Dermis microvascular lymphatic vessel endothelial cell (primary cell): ENCODE results near the gene LRRC57. TPM values are rescaled to one million over a fixed set of nuclear protein-coding genes. Genes with fewer than 3 reads are reported as not detected.
"Not testable (repeated sequence)": the region's sequence is repeated elsewhere in the genome, so short reads cannot be mapped to it uniquely, and the experiment has no call there.

Experiments used
- DNase-seq, 2 donors: peaks; one replicate each; pipeline versions ENCODE4 v3.0.0 to v3.0.0-alpha.2; 2010; ENCODE audit warnings: low read depth in 2 of 2
- total RNA-seq: library from RNA; depleted of rRNA; stranded (reverse); fragments of >200 nt; gene quantifications from 2 replicates; pipeline ENCODE4 v1.2.1, GENCODE V29; 2014

LRRC57 gene
- 12.2 and 16.6 TPM in 2 replicates for total RNA-seq

DNA sequence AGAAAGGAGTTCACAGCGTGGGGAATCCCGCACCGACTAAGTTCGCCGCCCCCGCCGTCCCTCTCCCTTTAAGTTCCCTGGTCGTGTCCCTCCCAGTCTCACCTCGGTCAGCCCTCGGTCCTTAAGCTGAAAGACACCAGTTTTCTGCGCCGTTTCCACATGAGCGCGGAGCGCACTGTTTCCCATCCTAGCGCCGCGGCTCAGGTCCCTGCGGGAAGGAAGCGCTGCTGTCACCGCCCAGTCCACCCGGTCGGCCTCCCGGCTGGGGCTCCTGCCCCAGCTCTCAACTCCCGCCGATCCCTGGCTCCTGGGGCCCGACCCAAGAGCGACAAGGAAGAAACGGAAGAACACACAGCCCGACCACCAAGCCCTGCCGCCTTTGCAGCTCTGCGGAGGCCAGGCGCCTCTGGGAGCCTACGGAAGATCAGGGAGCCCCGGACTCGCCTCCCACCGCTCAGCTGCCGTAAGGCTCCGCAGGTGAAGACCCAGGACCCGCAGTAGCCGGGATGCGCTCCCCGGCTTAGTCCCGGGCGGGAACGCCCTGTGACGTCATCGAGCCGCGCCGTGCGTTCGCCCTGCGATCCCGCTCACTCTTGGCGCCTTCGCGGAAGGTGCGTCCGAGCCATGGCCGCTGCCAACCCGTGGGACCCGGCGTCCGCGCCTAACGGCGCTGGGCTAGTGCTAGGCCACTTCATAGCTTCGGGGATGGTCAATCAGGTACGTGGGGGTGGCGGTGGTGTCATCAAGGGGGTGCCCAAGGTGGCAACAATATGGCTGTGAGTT lies at the start of gene LRRC57, which contains the start of gene HAUS2:
LRRC57 (minus strand) TSS at position 545 of the 783 bp plus-strand sequence; CDS start at position 186, 359 bp downstream.
HAUS2 (plus strand) TSS at position 590 of the 783 bp plus-strand sequence; CDS start at position 625, 35 bp downstream.
- DNase-seq, result peak; percentile 74 to 89

DNA sequence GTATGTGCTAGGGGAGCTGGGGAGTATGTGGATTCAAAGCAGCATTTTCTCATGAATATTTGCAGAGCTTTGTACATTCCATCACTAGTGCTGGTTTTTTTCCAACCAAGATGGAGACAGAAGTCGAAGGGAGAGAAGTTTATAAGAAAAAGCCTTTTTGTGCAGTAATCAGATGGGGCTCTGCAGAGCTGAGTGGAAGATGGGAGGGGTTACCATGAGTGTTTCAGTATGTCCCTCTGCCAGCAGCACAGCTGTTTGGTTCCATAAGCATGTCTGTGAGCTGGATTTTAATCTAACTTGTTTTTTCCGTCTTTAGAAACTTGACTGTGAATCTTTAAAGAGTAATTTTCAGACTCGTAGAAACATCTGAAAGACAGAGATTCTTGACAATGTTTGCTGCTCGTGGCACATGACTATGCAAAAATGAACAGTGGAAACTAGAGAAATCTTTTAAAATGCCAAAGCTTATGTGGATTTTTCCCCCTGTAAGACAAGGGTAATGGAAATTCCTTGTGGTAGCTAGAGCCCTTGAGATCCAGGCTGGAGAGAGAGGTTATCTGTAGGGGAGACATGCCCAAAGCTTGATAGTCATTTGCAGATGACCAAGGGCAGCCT lies 47.1 kb upstream of the LRRC57 start:
- no peak for DNase-seq

DNA sequence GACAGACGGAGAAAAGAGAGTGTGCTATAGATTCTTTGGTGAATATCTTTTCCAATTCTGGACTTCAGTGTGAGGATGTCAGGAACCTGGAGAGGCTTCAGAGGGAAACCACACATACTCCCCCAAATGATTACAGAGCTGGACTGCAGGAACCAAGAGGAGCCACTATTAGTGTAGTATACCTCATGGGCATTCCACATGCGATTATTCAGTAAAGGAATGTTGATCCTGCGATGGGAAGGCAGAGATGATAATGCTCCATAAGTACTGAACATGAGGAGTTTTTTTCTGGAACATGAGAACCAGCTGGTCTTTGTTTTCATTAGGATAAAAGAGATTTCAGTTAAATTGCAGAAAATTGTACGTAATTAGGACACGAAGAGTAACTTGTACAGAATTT lies 45.5 kb upstream of the LRRC57 start:
- no peak for DNase-seq

DNA sequence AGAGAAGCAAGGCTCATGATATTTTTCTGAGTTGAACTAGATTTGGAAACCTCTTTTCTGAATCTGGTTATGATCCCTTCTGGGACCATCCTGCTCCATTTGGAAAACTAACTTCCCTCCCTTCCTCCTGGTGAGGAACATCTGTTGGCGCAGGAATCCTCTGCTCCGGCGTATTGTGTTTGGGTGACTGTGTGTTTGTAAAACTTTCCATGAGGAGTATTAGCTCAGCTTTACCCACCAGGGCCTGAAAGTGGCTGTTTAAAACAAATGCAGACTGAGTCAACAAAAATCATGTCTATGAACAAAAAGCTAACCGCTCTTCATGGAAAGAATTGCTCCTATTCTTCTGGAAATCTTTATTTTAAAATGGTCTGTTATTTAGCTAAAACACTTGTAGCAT lies 44.5 kb upstream of the LRRC57 start:
- peak; percentile 34 to 72 for DNase-seq

DNA sequence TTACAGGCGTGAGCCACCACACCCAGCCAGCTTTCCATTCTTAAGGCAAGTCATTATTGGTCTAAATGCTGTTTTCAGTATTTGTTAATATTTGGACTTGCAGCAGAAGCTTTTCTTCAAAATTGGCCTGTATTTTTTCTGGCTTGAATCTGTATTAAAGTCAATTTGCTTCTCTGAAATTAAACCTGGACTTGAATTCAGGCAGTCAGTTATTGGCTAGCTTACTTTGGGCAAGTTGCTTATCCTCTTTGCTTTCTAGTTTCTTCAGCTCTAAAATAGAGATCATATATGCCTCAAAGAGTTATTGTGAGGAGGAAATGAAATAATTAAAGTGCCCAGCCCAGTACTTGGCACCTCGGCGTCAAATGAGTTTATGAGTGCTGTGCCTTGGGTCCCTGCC lies 44.1 kb upstream of the LRRC57 start:
- no peak for DNase-seq

DNA sequence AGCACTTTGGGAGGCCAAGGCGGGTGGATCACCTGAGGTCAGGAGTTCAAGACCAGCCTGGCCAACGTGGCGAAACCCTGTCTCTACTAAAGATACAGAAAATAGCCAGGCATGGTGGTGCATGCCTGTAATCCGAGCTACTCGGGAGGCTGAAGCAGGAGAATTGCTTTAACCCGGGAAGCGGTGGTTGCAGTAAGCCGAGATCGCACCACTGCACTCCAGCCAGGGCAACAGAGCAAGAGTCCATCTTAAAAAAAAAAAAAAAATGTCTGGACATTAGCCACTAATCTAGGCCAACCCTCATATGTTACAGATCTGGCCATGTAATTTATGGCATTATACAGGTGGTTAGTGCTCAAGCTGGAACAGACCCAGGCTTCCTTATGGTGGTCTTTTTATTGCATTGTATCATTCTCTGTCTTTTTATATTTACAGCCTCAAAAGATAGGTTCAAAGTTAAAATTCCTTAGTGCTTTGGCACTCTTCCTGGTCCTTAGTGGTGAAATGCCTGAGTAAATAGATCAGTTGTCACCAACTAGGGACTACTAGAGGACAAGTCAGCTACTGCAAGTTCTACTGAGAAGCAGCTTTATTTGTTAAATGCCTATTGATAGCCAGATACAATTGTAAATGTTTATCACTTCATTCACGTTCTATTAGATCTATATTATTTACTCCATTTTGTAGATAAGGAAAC lies 42.8 kb upstream of the LRRC57 start:
- DNase-seq, result peak in 1 of 2 donors; percentile 43

DNA sequence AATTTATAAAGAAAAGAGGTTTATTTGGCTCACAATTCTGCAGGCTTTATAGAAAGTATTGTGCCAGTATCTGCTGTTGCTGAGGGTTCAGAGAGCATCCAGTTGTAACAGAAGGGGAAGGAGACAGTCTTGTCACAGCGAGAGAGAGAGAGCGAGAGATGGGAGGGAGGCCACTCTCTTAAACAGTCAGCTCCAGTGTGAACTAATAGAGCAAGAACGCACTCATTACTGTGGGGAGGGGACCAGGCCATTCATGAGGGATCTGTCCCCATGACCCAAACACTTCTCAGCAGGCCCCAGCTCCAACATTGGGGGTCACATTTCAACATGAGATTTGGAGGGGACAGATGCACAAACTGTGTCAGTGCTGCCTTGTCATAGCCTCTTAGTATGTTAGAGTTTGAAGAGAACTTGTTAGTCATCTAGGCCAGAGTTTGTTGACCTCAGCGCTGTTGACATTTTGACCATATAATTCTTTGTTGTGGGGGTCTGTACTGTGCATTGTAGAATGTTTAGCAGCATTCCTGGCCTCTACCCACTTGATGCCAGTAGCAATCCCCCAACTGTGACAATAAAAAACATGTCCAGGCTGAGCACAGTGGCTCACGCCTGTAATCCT lies 42.1 kb upstream of the LRRC57 start:
- no peak for DNase-seq

DNA sequence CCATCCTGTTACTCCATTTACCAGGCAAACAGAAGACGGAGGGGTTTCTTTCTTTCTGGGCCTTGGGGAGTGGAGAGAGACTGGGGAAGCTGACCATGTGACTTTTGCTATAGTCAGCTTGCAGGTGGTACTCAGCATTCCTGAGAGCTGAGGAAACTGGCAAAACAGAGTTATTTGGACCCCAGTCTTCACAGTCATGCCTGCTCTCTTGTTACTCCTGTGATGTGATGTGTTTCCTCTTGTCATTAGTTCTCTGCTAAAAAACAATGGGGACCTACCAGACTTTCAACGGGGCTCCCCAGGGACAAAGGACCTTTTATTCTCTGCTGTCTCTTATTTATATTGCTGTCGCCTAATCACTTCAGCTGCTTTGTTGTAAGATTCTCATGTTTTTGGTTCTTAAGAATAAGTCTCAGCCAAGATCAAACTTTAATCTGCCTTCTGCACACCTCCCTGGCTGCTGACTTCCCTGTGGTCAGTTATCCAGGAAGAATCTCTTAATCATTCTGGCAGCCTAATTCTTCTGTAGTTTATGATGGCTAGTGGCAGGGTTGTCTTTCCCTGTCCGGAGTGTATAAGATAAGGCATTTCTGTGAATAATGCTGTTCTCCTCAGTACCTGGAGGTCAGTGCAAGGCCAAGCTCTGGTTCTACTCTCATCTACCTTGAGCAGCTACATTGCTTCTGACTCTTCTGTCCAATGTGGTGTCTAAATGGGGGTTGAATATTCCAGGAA lies 35.6 kb upstream of the LRRC57 start:
- DNase-seq, result peak in 1 of 2 donors; percentile 62

DNA sequence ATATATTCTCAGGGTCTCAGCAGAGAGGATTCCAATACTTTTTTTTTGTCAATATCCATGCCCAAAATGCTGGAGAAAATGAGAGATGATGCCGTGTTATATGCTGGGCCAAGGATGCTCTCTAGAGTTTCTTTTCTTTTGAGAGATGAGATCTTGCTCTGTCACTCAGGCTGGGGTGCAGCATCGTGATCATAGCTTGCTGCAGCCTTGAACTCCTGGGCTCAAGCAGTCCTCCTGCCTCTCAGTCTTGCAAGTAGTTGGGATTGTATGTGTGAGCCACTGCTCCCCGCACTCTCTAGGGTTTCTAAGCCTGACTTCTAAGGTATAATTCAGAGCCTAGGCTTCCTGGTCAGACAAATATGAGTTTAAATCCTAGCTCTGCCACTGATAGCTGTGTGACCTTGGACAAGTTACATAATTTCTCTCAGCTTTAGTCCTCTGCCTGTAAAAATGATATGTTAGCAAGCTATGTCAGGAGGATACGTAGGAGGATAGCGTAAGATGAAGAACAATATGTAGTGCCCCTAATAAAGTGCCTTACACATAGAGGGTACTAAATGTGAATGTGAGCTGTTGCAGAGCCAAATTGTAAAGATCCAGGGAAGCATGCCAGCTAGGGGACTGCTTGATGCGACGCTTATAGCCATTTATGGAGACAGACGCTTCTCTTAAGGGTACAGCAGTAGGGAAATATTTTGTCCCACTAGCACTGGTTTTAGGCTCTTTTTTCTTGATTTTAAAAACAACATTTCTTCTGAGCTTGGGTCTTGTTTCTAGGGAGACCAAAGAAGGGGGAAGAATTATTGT lies 34.2 kb upstream of the LRRC57 start:
- no peak for DNase-seq

DNA sequence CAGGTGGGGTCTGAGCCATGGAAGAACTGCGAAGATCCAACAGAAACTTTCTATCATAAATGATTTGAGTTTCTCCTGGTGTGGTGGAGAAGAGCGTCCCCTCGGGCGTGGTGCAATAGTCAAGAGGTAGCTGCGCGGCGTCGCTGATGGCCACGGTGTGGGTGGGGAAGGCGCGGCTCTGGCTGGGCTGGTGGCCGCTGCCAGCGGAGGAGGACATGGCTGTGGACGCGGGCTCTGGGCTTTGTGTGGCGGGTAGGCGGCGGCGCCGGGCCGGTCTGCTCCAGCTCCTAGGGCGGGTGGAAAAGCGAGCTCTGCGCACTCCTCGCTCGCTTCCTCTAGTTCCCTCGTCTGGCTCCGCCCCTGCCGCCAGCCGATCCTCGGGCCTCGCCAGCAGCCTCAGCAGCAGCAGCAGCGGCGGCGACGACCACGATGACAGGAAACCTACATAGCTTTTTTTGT lies 32.7 kb upstream of the LRRC57 start:
- peak; percentile 43 to 88 for DNase-seq

DNA sequence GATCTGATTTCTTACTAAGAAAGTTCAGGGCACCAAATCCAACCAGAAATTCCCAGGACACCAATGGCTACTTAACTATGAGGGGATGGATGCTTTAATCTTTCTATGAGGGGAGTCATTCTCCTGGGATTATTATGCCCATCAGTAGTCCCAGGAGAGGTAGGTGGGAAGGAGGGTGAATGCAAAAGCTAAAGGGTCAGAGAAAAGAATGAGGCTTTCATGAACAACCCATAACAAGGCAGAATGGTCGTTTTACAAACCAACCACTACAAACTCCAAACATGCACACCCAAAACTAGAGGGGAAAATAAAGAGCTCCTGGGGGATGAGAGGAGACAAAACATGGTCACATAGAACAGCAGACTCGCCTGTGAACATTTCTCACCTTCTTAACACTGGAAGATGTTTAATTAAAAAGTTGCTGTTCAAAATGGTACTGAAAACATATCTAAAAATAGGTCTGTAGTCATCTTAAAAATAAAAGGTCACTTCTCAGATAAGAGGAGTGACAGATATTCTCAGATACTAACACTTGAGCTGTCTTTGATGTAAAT lies 30.5 kb upstream of the LRRC57 start:
- no peak for DNase-seq

DNA sequence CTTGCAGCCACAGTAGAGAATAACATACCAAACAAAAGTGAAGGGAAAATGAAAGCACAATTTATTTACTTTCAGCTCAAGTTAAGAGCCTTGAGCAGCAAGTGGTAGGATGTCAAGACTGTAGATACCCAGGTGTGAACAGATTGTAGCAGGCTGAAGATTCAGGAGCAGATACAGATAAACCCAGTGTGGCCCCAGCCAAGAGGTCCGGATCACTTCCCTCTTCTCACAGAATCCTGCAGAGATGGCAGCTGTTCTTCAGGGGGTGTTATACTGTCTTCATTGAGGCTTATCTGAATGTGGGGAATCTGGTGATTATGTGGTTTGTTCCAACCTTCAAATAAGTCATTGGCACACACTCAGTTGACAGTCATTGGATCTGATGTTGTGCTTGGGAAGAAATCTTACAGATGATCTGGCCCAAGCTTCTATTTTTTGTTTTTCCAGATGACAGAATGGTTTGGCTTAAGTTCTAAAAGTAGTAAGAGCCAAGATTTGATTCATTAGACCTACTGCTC lies 29.0 kb upstream of the LRRC57 start:
- DNase-seq, result peak in 1 of 2 donors; percentile 51

DNA sequence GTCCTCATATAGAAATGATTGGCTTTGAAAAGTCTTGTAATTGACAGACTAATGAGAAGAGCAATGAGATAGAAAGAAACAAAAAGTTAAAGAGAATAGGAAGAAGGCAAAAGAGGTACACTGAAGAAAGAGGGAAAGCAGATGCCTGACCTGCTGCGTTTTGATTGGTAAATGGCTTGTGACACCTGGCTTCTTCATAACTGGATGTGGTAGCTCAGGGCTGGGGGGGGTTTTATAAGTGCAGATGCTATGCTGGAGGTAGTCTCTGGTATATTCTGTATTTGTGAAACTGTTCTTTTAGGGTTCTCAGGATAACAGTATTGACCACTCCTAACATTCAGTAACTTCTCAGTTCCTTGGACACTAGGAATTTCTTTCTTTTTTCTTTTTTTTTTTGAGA lies 28.2 kb upstream of the LRRC57 start:
- DNase-seq, result no peak

DNA sequence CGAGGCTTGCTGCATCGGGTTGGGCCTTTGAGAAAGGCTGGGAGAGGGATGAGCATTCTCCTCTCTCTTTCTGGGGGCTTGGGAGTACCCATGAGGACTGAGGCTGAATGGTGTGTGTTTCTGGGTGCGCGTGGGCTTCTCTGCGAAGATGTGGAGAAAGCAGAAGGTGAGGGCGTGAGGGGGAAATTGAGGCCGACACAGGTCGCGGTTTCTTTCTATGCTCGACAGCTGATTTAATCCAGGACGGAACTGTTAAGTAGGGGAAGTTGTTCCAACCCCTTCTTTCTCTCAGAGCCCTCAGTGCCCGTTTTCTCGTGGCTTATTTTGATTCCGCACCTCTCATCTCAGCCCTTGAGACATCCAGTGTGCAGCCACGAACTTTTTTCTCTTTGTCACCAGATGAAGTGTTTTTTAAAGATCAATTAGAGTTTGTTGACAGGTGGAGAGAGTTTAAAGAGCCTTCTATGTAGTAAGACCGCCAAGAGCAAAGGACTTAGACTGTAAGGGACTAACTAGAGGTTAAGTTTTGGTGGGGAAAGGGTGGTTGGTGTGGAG lies 27.5 kb upstream of the LRRC57 start:
- no peak for DNase-seq

DNA sequence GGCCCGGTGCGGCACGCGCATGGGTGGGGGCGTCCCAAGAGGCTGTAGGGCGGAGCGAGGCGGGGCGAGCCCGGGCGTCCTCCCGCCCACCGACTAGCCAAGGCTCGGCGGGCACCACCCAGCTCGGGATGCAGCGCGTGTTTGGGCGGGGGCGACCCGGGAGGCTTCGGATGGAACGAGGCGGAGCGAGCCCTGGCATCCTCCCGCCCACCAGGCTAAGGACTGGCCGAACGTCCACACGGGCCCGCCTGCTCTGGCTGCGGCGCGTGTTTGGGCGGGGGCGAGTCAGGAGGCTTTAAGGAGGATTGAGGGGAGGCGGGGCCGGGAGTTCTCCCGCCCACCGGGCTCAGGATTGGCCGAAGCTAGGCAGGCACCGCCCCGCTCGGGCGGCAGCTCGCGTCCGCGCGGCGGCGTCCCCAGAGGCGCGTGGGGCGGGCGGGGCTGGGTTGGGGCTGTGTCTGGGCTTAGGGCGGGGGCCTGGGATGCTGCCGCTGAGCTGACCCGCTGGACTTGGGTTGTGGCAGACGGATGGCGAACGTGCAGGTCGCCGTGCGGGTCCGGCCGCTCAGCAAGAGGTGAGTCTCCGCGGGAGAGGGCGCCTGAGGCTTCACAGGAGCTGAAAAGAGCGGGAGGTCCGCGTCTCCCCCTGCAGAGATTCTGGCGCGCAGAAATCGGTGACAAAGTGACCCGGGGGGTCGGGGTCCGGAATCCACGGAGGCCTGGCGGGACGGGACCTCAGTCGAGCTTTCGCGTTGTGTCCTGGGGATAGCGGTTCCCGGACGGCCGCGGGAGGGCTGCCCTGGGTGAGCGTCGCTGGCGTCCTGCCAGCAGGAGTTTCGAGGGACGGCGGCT lies 26.8 kb upstream of the LRRC57 start, which contains the start of gene STARD9:
STARD9 (plus strand) TSS at position 419 of the 852 bp plus-strand sequence; CDS start at position 529, 110 bp downstream.
- peak; percentile 91 to 98 for DNase-seq

DNA sequence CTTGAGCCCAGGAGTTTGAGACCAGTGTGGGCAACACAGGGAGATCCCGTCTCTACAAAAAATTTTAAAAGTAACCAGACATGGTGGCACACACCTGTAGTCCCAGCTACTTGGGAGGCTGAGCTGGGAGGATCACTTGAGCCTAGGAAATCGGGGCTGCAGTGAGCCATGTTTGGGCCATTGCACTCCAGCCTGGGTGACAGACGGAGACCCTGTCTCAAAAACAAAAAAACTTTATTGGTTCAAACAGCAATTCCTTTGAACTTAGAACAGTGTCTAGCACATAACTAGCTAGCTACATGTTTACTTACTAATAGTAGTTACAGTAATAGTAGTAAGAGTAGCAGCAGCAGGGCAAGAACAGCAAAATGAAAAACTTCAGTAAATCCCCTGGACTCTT lies 10.1 kb upstream of the LRRC57 start:
- no peak for DNase-seq

DNA sequence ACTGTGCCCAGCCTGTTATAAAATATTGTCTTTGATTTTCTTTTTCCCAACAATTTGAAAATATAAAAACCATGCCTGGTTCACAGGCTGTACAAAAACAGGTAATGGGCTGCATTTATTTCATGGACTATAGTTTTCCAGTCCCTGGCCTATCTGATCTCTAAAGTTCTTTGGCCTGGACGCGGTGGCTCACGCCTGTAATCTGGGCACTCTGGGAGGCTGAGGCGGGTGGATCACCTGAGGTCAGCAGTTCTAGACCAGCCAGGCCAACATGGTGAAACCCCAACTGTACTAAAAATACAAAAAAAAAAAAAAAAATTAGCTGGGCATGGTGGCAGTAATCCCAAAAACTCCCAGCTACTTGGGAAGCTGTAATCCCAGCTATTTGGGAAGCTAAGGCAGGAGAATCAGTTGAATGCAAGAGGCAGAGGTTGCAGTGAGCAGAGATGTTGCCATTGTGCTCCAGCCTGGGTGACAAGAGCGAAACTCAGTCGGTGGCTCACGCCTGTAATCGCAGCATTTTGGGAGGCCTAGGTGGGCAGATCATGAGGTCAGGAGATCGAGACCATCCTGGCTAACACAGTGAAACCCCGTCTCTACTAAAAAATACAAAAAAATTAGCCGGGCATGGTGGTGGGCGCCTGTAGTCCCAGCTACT lies 8.1 kb upstream of the LRRC57 start:
- not testable (repeated sequence) for DNase-seq

DNA sequence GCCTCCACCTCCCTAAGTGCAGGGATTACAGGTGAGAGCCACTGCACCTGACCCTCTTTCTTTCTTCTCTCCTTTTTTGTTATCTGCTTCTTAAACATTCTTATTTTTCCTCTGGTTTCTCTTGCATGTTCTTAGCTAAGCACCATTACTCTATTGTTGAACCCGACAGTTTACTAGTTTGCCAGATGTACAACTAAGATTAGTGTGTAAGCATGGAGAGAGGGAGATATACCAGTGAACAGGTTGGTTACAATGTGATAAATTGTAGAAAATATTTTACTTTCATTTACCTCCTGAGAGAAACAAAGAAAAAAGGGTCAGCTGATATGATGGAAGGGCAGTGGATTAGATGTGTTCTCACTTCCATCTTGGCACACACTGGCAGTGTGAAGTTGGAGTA lies 5.0 kb upstream of the LRRC57 start:
- no peak for DNase-seq
